Measurements from ENCODE around the gene PDZRN3.

DNA sequence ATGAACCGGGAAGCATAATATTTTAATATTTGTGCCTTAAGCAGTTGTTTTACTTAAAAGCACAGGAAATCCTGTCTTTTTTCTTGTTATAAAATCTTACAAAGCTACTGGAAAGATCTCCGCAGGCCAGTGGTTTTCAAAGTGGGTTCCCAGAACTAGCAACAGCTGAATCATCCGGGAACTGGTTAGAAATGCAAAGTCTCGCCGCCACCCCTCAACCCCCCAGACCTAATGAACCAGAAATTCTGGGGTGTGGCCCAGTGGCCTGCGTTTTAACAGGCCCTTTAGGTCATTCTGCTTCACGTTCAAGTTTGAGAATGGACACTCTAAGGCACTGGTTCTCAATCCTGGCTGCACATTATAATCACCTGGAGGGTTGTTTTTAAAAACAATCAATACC is 74.7 kb downstream of the PDZRN3 start:
- TF ChIP-seq CTCF (conservative IDR thresholded peaks at IDR 0.05; ENCODE audit: low read depth, low read length) (no peak), EZH2 (IDR thresholded peaks at IDR 0.05; ENCODE audit: borderline replicate concordance, low read depth, low read length, poor library complexity, severe bottlenecking) (no peak)

Measured in A673 (cell line).